ENCODE results near the gene FAM168A. TPM values are rescaled to one million over a fixed set of nuclear protein-coding genes. Genes with fewer than 3 reads are reported as not detected.

Gene FAM168A
- total and polyA plus RNA-seq, 4 donors, result 4.8 to 14.6 (median 9.1) TPM

DNA sequence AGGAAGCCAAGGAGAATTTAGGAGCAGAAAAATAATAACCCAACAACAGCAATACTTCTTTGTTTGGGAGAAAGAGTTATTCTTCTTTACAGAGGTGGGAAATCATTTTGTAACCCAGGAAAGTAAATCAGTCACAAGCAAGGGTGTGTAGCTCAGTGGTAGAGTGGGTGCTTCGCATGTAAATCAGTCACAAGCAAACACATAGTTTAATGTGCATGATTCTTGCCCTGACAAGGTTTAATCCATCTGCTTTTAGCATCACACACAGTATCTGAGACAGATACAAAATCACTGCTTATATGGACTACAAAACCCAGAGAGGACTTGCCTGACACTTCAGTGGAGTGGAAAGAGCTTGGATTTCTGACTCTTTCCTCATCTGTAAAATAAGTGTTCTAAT, 139.7 kb downstream of the FAM168A start:
- TF ChIP-seq, protein P1, sequence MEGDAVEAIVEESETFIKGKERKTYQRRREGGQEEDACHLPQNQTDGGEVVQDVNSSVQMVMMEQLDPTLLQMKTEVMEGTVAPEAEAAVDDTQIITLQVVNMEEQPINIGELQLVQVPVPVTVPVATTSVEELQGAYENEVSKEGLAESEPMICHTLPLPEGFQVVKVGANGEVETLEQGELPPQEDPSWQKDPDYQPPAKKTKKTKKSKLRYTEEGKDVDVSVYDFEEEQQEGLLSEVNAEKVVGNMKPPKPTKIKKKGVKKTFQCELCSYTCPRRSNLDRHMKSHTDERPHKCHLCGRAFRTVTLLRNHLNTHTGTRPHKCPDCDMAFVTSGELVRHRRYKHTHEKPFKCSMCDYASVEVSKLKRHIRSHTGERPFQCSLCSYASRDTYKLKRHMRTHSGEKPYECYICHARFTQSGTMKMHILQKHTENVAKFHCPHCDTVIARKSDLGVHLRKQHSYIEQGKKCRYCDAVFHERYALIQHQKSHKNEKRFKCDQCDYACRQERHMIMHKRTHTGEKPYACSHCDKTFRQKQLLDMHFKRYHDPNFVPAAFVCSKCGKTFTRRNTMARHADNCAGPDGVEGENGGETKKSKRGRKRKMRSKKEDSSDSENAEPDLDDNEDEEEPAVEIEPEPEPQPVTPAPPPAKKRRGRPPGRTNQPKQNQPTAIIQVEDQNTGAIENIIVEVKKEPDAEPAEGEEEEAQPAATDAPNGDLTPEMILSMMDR (IDR thresholded peaks at IDR 0.05; ENCODE audit: low read depth, low read length, missing input control), result no peak
- no peak for TF ChIP-seq EGR1 (IDR thresholded peaks at IDR 0.05; ENCODE audit: low read depth in 2 of 2)
- TF ChIP-seq FOXA2 (IDR thresholded peaks at IDR 0.05), result no peak
- no peak for TF ChIP-seq RXRA (IDR thresholded peaks at IDR 0.05)
- TF ChIP-seq, protein P2, sequence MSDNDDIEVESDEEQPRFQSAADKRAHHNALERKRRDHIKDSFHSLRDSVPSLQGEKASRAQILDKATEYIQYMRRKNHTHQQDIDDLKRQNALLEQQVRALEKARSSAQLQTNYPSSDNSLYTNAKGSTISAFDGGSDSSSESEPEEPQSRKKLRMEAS (IDR thresholded peaks at IDR 0.05), result no peak
- no peak for TF ChIP-seq FOXA1 (IDR thresholded peaks at IDR 0.05)
- no peak for TF ChIP-seq HNF4A (conservative IDR thresholded peaks at IDR 0.05)
- TF ChIP-seq, protein P3, sequence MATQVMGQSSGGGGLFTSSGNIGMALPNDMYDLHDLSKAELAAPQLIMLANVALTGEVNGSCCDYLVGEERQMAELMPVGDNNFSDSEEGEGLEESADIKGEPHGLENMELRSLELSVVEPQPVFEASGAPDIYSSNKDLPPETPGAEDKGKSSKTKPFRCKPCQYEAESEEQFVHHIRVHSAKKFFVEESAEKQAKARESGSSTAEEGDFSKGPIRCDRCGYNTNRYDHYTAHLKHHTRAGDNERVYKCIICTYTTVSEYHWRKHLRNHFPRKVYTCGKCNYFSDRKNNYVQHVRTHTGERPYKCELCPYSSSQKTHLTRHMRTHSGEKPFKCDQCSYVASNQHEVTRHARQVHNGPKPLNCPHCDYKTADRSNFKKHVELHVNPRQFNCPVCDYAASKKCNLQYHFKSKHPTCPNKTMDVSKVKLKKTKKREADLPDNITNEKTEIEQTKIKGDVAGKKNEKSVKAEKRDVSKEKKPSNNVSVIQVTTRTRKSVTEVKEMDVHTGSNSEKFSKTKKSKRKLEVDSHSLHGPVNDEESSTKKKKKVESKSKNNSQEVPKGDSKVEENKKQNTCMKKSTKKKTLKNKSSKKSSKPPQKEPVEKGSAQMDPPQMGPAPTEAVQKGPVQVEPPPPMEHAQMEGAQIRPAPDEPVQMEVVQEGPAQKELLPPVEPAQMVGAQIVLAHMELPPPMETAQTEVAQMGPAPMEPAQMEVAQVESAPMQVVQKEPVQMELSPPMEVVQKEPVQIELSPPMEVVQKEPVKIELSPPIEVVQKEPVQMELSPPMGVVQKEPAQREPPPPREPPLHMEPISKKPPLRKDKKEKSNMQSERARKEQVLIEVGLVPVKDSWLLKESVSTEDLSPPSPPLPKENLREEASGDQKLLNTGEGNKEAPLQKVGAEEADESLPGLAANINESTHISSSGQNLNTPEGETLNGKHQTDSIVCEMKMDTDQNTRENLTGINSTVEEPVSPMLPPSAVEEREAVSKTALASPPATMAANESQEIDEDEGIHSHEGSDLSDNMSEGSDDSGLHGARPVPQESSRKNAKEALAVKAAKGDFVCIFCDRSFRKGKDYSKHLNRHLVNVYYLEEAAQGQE (IDR thresholded peaks at IDR 0.05), result no peak
- TF ChIP-seq, protein P4, sequence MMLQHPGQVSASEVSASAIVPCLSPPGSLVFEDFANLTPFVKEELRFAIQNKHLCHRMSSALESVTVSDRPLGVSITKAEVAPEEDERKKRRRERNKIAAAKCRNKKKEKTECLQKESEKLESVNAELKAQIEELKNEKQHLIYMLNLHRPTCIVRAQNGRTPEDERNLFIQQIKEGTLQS (IDR thresholded peaks at IDR 0.05), result no peak
- TF ChIP-seq, protein P5, sequence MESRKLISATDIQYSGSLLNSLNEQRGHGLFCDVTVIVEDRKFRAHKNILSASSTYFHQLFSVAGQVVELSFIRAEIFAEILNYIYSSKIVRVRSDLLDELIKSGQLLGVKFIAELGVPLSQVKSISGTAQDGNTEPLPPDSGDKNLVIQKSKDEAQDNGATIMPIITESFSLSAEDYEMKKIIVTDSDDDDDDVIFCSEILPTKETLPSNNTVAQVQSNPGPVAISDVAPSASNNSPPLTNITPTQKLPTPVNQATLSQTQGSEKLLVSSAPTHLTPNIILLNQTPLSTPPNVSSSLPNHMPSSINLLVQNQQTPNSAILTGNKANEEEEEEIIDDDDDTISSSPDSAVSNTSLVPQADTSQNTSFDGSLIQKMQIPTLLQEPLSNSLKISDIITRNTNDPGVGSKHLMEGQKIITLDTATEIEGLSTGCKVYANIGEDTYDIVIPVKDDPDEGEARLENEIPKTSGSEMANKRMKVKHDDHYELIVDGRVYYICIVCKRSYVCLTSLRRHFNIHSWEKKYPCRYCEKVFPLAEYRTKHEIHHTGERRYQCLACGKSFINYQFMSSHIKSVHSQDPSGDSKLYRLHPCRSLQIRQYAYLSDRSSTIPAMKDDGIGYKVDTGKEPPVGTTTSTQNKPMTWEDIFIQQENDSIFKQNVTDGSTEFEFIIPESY (IDR thresholded peaks at IDR 0.05), result no peak
- no peak for TF ChIP-seq JUND (IDR thresholded peaks at IDR 0.05)
- Histone ChIP-seq H3K27me3 (ENCODE audit: control insufficient read depth in 4 of 4, insufficient read depth in 4 of 4, low read length in 3 of 4) (no peaks in the 10 kb centered on the region), H3K9me3 (ENCODE audit: control insufficient read depth in 4 of 4, low read length in 3 of 4) (no peaks in the 10 kb centered on the region), H3K9ac (ENCODE audit: low read depth in 1 of 2, low read length in 2 of 2) (no peak overlapping the region), H3K36me3 (ENCODE audit: control insufficient read depth in 4 of 4, insufficient read depth in 3 of 4, low read depth in 1 of 4, low read length in 3 of 4) (no peaks in the 10 kb centered on the region), H3K27ac (ENCODE audit: low read depth in 1 of 2, low read length in 2 of 2) (no peak overlapping the region), H3K4me1 (ENCODE audit: control insufficient read depth in 4 of 4, insufficient read depth in 4 of 4, low read length in 3 of 4) (no peaks in the 10 kb centered on the region), H3K4me3 (ENCODE audit: low read depth in 1 of 3, low read length in 3 of 3) (no peak overlapping the region)
- no peak for DNase-seq (ENCODE audit: low spot score)
- WGBS, result 100% methylated on average over 1 of the region's 1 CpG

DNA sequence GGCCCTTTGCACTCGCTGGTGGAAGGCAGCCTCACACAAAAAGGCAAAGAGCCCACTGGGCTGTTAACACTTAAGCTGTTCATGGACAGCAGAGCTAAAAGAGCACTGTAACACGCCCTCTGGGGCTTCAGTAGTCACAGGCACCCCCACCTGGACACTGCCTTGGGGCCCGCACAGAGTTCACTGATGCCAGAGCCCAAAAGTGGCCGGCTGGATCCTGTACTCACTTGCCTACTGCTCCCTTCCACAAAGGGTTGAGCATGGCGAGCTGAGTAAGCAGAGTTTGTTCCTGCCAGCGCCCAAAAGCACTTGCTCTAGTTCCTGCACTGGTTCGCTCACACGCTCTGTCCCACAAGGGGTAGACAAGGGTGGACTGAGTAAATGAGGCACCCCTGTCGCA, 142.9 kb downstream of the FAM168A start:
- DNase-seq (ENCODE audit: low spot score), result no peak
- Histone ChIP-seq H3K27me3 (ENCODE audit: control insufficient read depth in 4 of 4, insufficient read depth in 4 of 4, low read length in 3 of 4) (no peaks in the 10 kb centered on the region), H3K9me3 (ENCODE audit: control insufficient read depth in 4 of 4, low read length in 3 of 4) (no peaks in the 10 kb centered on the region), H3K36me3 (ENCODE audit: control insufficient read depth in 4 of 4, insufficient read depth in 3 of 4, low read depth in 1 of 4, low read length in 3 of 4) (no peaks in the 10 kb centered on the region), H3K9ac (ENCODE audit: low read depth in 1 of 2, low read length in 2 of 2) (no peak overlapping the region), H3K27ac (ENCODE audit: low read depth in 1 of 2, low read length in 2 of 2) (no peak overlapping the region), H3K4me3 (ENCODE audit: low read depth in 1 of 3, low read length in 3 of 3) (no peak overlapping the region), H3K4me1 (ENCODE audit: control insufficient read depth in 4 of 4, insufficient read depth in 4 of 4, low read length in 3 of 4) (no peaks in the 10 kb centered on the region)
- WGBS, result 95% methylated on average over 9 of the region's 9 CpGs
- no peak for TF ChIP-seq TAF1 (conservative IDR thresholded peaks at IDR 0.05)
- TF ChIP-seq FOXA1 (IDR thresholded peaks at IDR 0.05), result no peak
- TF ChIP-seq HNF4G (IDR thresholded peaks at IDR 0.05), result no peak

Data from liver (tissue), 9 donors.